Karpas-422 (cell line): ENCODE results near the gene CLSTN1. TPM values are rescaled to one million over a fixed set of nuclear protein-coding genes. Genes with fewer than 3 reads are reported as not detected.
A peak's percentile ranks its signal among the peaks of the same experiment; 100 is the strongest.

Experiments
- DNase-seq: peaks from one replicate; pipeline ENCODE4 v3.0.0-alpha.2; 2015
- H2AFZ ChIP-seq: fragments of 200-600 bp; sonication (generic); 2 replicates; pipeline ENCODE4 v1.6.1; 2014; ENCODE audit warnings: antibody characterized with exemption, low read length, mixed read lengths
- H3K27ac ChIP-seq: fragments of 200-600 bp; sonication (generic); 2 replicates; pipeline ENCODE4 v1.5.1; 2014; ENCODE audit warnings: mild to moderate bottlenecking, low read length, moderate library complexity
- H3K27me3 ChIP-seq: fragments of 200-600 bp; sonication (generic); 2 replicates; pipeline ENCODE4 v1.6.1; 2014; ENCODE audit warnings: low read length, mixed read lengths
- H3K36me3 ChIP-seq: fragments of 200-600 bp; sonication (generic); 2 replicates; pipeline ENCODE4 v1.6.1; 2014; ENCODE audit warnings: low read length, mixed read lengths; ENCODE audit not compliant: insufficient read depth
- H3K4me1 ChIP-seq: fragments of 200-600 bp; sonication (generic); 2 replicates; pipeline ENCODE4 v1.6.1; 2014; ENCODE audit warnings: mild to moderate bottlenecking, low read length, mixed read lengths
- H3K4me2 ChIP-seq: fragments of 200-600 bp; sonication (generic); 2 replicates; pipeline ENCODE4 v1.6.1; 2014; ENCODE audit warnings: low read length, low read depth, mild to moderate bottlenecking; ENCODE audit not compliant: poor library complexity, severe bottlenecking
- H3K4me3 ChIP-seq: fragments of 200-600 bp; sonication (generic); 2 replicates; pipeline ENCODE4 v1.5.1; 2014; ENCODE audit warnings: mild to moderate bottlenecking, antibody characterized with exemption, low read length, mixed read lengths
- H3K79me2 ChIP-seq: fragments of 200-600 bp; sonication (generic); 2 replicates; pipeline ENCODE4 v1.6.1; 2014; ENCODE audit warnings: mild to moderate bottlenecking, low read length, mixed read lengths
- H3K9ac ChIP-seq: fragments of 200-600 bp; sonication (generic); 2 replicates; pipeline ENCODE4 v1.6.0; 2014; ENCODE audit warnings: low read length
- H3K9me2 ChIP-seq: fragments of 200-600 bp; sonication (generic), shearing (Covaris generic); replicated peaks from 2 replicates; pipeline ENCODE4 v1.6.0; 2014; ENCODE audit warnings: mild to moderate bottlenecking, low read length, moderate library complexity; ENCODE audit not compliant: insufficient read depth
- H3K9me3 ChIP-seq: fragments of 300-700, 200-600 bp; sonication (generic); 2 replicates; pipeline ENCODE4 v1.6.1; 2014; ENCODE audit warnings: low read length, mixed read lengths
- H4K20me1 ChIP-seq: fragments of 200-600 bp; sonication (generic); 2 replicates; pipeline ENCODE4 v1.6.1; 2014; ENCODE audit warnings: mild to moderate bottlenecking, antibody characterized with exemption, low read length, low read depth; ENCODE audit not compliant: insufficient read depth
- total RNA-seq: library from RNA; depleted of rRNA; stranded (reverse); fragments of >200 nt; shearing (Covaris generic); gene quantifications from 2 replicates; pipeline ENCODE4 v1.2.3, GENCODE V29; 2014; ENCODE audit warnings: low replicate concordance; rRNA removed

The CLSTN1 gene
- total RNA-seq, 1 experiment from 2014 or later: 52.0 TPM

DNA sequence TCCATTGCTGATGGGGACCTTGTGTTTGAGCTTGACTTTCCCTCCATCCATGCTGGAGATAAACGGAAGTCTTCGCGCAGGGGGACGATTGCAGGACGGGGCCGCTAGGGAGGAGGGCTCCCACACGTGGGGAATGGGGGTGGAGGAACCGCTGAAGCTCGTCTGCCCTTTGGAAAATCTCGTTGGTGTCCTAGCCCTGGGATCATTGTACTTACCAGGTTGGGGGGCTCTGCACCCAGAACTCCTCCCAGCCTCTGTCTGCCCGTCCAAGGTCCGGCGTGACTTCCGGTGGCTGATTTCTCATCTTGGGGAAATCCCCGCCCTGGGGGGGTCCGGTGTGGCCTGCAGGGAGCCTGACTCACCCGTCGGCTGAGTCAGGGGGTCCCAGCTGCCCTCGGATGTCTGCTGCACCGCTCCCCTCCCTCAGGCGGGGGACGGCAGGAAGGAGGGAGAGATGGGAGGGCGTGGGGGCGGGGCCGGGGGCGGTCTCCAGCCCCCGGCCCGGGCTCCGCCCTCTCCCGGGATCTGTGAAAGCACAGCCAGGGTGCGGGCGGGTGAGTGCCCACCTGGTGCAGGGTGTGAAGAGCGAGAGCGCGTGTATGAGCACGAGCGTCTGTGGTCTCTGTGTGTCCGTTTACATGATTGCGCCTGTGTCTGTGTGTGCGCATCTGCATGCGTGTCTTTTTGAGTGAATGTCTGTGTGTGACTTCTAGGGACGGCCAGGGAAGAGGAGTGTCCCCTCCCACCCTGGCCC, 136.5 kb downstream of the CLSTN1 start:
- Histone ChIP-seq H3K9me2 (no peaks in the 10 kb centered on the region), H3K4me1 (peaks cover 49% of the 10 kb centered on the region), H3K27me3 (no peaks in the 10 kb centered on the region), H4K20me1 (no peaks in the 10 kb centered on the region), H3K9me3 (no peaks in the 10 kb centered on the region), H3K9ac (peak overlapping the region; percentile 78), H3K4me3 (peak overlapping the region; percentile 80), H3K79me2 (peaks cover 60% of the 10 kb centered on the region), H3K4me2 (peak overlapping the region; percentile 71), H3K27ac (peak overlapping the region; percentile 58), H2AFZ (peak overlapping the region; percentile 83), H3K36me3 (no peaks in the 10 kb centered on the region)
- DNase-seq: peak; percentile 87

GRCh38 chr1:9684801-9685200, 139.0 kb downstream of the CLSTN1 start:
- Histone ChIP-seq H3K4me2 (peak overlapping the region; percentile 0), H3K79me2 (peaks cover 61% of the 10 kb centered on the region), H3K36me3 (peaks cover 4% of the 10 kb centered on the region; the same call in 1 of the 2 replicates), H4K20me1 (no peaks in the 10 kb centered on the region), H3K4me1 (peaks cover 40% of the 10 kb centered on the region), H3K4me3 (no peak overlapping the region), H3K27me3 (no peaks in the 10 kb centered on the region), H3K9me2 (no peaks in the 10 kb centered on the region), H3K27ac (no peak overlapping the region), H3K9ac (no peak overlapping the region), H2AFZ (no peak overlapping the region), H3K9me3 (no peaks in the 10 kb centered on the region)
- no peak for DNase-seq

DNA sequence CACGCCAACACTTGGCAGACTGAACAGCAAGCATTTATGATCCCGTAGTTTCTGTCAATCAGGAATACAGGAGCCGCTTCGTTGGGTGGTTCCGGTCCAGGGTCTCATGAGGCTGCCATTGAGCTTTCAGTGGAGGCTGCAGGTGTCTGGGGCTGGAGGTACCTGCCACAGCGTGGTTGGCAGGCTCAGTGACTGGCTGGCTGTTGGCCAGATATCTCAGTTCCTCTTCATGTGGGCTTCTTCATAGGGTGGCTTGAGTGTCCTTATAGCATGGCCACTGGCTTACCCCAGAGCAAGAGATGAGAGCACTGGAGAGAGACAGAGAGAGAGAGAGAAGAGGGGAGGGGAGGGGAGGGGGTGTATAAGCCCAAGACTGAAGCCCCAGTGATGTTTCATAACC, 142.9 kb downstream of the CLSTN1 start:
- Histone ChIP-seq H3K9ac (no peak overlapping the region), H3K27ac (no peak overlapping the region), H2AFZ (no peak overlapping the region), H3K4me1 (peaks cover 13% of the 10 kb centered on the region), H3K9me3 (no peaks in the 10 kb centered on the region), H3K79me2 (peaks cover 50% of the 10 kb centered on the region), H3K4me2 (no peak overlapping the region), H3K9me2 (no peaks in the 10 kb centered on the region), H4K20me1 (no peaks in the 10 kb centered on the region), H3K4me3 (no peak overlapping the region), H3K27me3 (no peaks in the 10 kb centered on the region), H3K36me3 (peaks cover 4% of the 10 kb centered on the region; the same call in 1 of the 2 replicates)
- DNase-seq: no peak

GRCh38 chr1:9680091-9680490, 143.7 kb downstream of the CLSTN1 start:
- no peaks in the 10 kb centered on the region for H3K27me3 ChIP-seq
- H2AFZ ChIP-seq: no peak overlapping the region
- no peaks in the 10 kb centered on the region for H3K9me2 ChIP-seq
- no peak overlapping the region for H3K27ac ChIP-seq
- peaks cover 9% of the 10 kb centered on the region for H3K4me1 ChIP-seq
- H3K4me3 ChIP-seq: no peak overlapping the region
- DNase-seq: no peak
- H3K9ac ChIP-seq: no peak overlapping the region
- H3K9me3 ChIP-seq: no peaks in the 10 kb centered on the region
- peaks cover 4% of the 10 kb centered on the region; the same call in 1 of the 2 replicates for H3K36me3 ChIP-seq
- no peaks in the 10 kb centered on the region for H4K20me1 ChIP-seq
- peaks cover 47% of the 10 kb centered on the region for H3K79me2 ChIP-seq
- H3K4me2 ChIP-seq: no peak overlapping the region

Other genes with a start within 250 kb of the CLSTN1 start
- gene TMEM201, start 235.1 kb downstream of the CLSTN1 start, total RNA-seq: 9.3 and 12.2 TPM in 2 replicates
- gene PIK3CD, start 172.2 kb downstream of the CLSTN1 start, total RNA-seq: 30.5 and 43.5 TPM in 2 replicates
- 4.2 and 11.9 TPM in 2 replicates for gene CTNNBIP1, start 86.3 kb upstream of the CLSTN1 start, total RNA-seq
- 28.8 and 32.9 TPM in 2 replicates for gene LZIC, start 119.4 kb upstream of the CLSTN1 start, total RNA-seq
- 6.8 and 8.1 TPM in 2 replicates for gene NMNAT1, start 119.5 kb upstream of the CLSTN1 start, total RNA-seq
- not detected in 2 replicates for gene RBP7, start 173.3 kb upstream of the CLSTN1 start, total RNA-seq
- 23.5 and 37.0 TPM in 2 replicates for gene UBE4B, start 209.0 kb upstream of the CLSTN1 start, total RNA-seq